Umbilical cord (tissue), 2 donors: ENCODE results near the gene ADGRG7. TPM values are rescaled to one million over a fixed set of nuclear protein-coding genes. Genes with fewer than 3 reads are reported as not detected.
"Not testable (repeated sequence)": the region's sequence is repeated elsewhere in the genome, so short reads cannot be mapped to it uniquely, and the experiment has no call there.

Experiments used
- DNase-seq: peaks from one replicate; pipeline ENCODE4 v3.0.0-alpha.2; 2015; ENCODE audit warnings: low spot score
- total RNA-seq: library from RNA; depleted of rRNA; stranded (reverse); fragments of >200 nt; gene quantifications from one replicate; pipeline ENCODE4 v1.2.3, GENCODE V29; 2014; ENCODE audit warnings: low replicate concordance; ENCODE audit not compliant: insufficient read depth

ADGRG7 gene, protein sequence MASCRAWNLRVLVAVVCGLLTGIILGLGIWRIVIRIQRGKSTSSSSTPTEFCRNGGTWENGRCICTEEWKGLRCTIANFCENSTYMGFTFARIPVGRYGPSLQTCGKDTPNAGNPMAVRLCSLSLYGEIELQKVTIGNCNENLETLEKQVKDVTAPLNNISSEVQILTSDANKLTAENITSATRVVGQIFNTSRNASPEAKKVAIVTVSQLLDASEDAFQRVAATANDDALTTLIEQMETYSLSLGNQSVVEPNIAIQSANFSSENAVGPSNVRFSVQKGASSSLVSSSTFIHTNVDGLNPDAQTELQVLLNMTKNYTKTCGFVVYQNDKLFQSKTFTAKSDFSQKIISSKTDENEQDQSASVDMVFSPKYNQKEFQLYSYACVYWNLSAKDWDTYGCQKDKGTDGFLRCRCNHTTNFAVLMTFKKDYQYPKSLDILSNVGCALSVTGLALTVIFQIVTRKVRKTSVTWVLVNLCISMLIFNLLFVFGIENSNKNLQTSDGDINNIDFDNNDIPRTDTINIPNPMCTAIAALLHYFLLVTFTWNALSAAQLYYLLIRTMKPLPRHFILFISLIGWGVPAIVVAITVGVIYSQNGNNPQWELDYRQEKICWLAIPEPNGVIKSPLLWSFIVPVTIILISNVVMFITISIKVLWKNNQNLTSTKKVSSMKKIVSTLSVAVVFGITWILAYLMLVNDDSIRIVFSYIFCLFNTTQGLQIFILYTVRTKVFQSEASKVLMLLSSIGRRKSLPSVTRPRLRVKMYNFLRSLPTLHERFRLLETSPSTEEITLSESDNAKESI
- total RNA-seq: 2.9 TPM

DNA sequence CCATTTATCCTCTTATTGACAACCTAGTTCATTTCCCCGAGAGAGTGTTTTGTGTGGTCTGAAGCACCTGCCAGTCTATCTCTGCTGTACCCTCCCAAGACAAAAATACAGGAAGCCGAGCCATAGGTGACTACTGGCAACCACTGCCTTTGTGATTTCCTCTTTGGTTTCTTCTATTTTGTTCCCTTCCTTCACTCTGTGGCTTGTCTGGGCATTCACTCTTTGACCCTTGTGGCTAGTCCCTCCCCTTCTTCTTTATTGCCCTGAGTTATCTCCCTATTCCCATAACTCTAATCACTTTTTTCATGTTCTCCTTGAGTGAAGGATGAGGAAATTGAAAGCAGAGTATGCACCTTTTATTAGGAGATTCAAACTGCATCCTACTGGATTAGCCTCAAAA lies at the start of gene ADGRG7:
Gene ADGRG7 (plus strand): TSS at position 297 of the 400 bp plus-strand sequence. CDS start 256 bp downstream, outside the sequence.
- no peak for DNase-seq

DNA sequence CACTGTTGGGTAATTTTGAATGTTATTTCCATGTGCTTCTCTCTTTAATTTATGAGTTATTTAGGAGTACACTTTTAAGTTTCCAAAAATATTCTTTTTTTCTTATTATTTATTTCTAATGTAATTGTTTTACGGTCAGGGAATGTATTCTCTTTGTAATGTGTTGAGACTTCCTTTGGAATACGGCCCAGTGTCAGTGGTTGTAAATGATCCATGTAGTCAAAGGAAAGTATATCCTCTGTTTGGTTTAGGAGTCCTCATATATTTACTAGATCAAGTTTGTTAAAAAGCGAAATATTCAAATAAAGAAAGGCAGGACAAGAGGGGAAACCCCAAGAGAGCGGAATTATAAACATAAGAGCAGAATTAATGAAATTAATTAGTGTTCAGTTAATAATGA lies 49.0 kb upstream of the ADGRG7 start:
- no peak for DNase-seq

DNA sequence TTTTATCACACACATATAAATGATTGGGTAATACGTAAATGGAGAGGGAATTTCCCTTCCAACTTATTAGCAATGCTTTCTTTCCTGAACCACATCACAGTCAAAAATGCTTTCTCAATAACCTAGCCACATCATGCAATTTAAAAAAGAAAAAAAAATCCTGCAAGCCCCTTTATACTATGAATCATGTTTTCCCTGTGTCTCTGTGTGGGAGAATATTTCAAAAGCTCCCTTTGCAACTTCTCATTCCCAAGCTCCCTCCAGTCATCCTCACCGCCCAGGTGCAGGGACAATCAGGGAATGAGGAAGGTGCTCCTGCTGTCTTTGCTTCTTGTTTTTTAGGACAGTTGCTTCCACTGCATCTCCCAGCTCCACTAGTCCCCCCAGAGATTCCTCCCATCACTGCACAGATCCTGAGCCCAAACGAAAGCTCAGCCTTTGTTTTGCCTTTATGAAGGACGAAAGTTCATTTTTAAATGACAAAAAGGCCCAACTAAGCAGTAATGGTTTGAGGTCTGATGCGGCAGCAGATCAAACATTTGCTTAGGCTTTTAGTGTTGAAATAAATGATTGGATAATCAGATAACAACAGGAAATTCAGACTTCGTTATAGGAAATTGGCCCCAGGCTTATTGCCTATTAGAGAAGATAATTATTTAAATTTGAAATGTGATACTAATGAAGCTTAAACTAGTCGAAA lies 47.8 kb upstream of the ADGRG7 start:
- no peak for DNase-seq

DNA sequence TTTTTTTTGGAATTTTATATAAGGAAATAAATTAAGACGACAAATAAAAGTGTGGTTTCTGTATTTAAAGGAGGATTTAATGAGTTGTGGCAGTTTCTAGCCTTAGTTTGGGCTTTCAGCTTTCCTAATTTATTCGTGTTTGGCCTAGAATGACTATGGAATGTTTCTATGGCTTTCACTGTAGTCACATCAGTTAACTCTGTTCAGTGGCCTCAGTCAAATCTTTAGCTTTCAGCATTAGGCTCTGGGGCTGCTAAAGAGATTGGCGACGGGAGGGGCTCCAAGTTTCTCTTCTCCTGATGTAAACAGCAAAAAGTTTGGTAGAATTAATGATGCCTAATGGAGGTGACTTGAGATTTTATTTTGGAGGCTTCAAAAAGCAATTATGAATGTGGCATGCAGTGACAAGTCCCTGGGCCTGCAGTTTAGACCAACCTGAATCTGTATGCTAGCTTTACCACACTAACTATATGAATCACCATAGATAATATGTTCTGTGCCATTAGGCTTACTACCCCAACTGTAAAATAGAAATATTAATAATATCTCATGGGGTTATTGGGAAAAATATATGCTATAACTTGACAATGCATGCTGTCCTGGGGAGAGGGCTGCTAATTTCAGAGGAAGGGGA lies 47.1 kb upstream of the ADGRG7 start:
- DNase-seq: no peak

DNA sequence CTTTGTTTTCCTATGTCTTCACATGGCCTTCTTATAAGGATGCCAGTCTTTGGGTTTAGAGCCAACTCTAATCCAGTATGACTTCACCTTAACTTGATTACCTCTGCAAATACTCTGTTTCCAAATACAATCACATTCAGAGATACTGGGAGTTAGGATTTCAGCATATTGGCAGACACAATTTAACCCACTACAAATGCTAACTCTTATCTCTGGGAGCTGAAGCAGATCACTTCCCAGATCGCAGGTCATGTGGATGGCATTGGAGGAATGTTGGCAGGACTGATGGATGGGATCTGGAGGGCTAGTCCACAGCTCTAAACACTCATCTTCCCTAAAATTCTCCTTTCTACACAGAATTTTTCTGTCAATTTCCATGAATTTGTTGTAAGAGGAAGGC lies 46.2 kb upstream of the ADGRG7 start:
- peak; percentile 24 for DNase-seq

DNA sequence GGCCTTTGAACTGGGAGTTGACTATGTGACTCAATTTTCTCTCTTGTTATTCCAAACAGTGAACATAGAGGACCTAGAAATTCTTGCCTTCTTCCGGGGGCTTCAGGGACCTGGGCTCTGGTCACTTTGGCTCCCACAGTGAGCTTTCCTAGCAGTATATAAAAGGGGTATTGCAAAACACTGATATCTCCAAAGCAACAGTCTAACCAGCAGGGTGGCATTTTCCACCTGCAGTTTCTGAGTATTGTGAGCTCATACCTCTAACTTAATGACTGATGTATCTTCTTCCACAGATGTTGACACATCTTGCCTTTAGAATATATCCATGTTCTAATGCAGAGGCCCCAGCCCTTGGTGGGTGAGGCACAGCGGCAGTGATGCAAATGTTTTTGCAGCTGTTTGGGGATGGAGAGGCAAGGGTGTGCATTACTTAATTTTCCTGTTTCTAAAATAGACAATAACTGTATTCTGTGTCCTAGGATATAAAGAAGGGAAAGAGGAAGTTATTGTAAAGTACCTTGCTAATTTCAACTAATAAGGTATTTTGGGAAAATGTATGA lies 45.7 kb upstream of the ADGRG7 start:
- no peak for DNase-seq

DNA sequence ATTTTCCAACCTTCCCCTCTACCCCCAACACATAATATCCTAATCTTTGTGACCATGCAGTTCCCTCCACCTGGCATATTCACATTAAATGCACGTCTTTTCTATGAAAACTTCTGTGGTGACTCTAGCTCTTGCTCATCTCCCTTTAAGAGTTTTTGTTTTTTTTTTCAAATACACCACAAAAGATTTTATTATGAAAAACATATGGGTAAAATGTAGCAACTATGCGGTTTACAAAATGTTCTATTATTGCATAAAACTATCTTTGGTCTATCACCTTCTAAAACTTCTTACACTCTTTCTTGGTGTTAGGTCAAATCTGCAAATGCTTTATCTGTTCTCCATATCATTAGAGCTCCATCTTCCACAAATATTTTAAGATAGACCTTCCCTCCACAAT lies 38.6 kb upstream of the ADGRG7 start:
- no peak for DNase-seq

DNA sequence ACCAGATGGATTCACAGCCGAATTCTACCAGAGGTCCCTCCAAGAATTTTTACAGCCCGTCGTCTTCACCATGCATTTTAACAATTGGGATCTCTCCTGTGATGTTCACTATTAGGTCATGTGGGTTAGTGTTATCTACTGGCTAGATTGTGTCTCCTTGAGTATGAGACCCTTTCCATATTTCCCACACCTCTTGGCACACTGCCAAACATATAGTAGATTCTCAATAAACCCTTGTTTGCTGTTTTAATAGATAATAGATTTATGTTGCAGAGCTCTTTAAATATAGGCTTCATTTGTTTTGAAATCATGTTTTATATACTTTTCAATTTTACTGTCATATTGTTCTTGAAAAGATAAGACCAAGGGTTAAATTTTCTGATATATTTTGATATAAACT lies 34.9 kb upstream of the ADGRG7 start:
- no peak for DNase-seq

DNA sequence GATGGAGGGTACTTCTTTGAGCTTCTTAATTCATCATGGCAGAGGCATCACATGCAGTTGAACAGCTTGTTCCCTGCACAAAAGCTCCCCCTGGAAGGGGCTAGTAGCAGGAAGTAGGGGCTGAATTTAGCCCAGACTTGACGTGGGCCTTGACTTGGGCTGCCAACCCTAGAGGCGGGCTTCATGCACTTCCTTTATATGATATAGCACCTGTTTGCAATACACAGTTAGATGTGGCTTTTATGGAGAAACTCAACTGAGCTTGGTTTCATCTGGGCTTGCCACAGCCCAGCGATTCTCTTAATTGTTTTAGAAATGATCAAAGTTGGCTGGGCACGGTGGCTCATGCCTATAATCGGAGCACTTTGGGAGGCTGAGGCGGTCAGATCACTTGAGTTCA lies 33.7 kb upstream of the ADGRG7 start:
- DNase-seq: no peak

DNA sequence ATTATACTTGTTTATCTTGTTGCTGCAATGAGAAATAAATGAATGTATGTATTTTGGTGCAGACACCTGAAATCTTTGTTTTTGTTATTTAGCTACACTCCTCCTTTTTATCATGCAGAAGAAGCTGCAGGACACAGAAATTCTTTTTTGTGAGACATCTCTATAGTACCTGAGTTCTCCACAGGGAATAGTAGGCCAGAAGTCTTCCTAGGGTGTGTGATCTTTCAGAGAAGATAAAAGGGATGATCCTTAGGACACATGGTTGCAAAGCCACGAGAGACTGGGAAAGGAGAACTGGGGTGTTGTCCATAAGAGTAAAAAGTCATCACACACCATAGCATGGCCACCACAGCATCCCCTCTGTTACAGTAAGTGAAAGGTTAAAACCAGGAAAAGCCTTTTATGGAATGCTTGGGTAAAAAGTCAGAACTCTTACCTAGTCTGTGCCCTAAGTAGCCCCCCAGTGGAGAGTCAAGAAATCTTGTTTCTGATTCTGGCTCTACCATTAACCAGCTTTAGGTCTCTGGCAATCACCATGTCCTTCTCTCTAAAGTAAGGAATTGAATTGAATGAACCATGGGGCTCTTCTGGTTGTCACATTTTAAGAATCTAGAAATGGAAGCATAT lies 31.9 kb upstream of the ADGRG7 start:
- DNase-seq: no peak

DNA sequence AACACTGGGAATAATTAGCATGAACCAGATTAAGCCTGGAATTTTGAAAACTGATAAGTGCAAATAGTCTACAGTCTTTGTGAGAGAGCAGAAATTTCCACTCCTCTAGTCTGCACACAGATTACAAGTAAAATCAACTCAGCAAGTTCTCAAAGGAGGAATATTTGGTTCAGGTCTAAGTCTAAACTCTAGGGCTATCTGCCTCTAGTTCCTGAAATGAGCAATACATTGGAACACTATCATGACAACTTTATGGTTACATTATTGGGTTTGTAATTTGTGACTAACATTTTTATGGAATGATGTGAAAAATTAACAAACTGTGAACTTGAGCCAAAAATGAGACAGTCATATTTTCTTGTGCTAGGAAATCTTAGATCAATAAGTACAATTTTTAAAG lies 30.8 kb upstream of the ADGRG7 start:
- no peak for DNase-seq

DNA sequence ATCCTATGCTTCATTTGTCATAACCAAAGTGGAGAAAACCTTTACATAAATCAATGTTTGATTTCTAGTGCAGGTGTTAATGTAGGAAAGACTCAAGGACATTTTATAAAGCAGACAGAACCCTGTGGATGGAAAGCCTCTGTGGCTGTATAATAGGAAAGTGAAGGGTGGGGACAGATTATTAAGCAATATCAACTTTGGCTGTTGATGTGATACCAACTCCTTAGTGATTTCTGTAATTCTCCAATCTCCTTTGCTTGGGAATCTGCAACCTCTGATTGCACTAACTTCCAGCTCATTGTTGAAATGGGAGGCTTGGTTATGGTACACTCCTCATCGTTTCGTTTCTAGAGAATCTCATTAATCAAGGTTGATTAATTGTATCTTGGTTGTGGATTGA lies 29.3 kb upstream of the ADGRG7 start:
- DNase-seq: no peak

DNA sequence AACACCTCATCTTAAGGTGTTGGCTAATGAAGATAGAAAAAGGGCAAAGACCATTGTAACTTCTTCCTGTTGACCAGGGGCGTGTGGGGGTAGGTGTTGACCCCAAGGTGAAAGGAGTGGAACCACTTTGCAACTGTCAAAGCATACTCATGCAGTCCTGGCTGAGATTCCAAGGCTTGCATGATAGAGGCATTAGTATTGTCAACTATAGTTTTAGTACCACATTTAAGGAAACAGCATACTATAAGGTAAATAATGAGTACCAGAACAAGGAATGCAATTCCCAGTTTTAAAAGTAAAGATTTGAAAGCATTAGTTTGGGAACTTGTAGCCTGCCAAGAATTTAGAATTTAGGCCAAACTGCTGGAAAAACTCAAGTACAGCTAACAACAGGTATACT lies 27.8 kb upstream of the ADGRG7 start:
- DNase-seq: no peak

DNA sequence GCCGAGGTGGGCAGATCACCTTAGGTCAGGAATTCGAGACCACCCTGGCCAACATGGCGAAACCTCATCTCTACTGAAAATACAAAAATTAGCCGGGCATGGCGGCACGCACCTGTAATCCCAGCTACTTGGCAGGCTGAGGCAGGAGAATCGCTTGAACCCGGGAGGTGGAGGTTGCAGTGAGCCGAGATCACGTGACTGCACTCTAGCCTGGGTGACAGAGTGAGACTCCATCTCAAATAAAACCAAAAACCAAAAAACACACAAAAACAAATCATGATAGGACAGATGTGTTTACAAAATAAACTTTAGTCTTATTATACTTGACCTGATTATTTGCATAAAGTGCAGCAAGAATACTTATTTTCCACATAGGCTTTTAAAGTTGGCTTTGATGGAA lies 27.2 kb upstream of the ADGRG7 start:
- not testable (repeated sequence) for DNase-seq

DNA sequence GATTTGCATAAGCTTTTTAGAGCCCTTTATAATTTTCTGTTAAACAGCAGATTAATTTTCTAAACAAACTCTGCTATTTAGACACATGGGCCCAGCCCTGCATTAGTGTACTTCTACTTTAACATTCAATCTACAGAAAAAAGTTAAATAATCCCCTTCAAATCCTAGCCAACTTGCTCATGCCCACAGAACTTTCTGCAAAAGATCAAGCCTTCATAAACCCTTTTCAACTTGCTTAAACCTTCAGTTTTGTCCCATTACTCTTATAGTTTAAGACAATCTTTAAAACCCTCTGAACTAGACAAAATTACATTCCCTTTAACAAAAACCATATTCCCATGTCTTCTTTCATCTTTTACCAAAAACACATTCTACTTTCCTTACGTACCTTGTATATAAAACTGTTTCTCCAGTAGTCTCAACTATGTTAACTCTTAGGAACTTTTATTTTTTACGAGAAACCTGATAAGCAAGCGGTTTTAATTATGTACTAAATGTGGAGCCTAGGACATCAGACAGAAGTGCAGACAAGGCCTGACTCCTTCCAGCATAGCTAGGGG lies 25.2 kb upstream of the ADGRG7 start:
- peak; percentile 94 for DNase-seq

DNA sequence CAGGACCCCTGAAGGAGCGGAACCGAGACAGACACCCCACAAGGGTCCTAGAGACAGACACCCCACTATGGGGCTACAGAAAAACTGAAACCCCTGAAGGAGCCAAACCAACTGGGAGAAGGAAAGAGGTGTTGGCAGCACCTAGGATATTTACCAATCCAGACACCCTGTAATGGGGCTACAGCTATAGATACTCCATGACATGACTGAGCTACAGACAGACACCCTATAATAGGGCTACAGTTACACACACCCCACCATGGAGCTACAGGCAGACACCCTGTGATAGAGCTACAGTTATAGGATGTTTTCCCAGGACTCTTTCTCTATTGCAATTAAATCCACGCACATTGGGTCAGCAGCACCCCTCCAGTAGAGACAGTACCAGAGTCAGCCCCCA lies 22.6 kb upstream of the ADGRG7 start:
- DNase-seq: no peak

DNA sequence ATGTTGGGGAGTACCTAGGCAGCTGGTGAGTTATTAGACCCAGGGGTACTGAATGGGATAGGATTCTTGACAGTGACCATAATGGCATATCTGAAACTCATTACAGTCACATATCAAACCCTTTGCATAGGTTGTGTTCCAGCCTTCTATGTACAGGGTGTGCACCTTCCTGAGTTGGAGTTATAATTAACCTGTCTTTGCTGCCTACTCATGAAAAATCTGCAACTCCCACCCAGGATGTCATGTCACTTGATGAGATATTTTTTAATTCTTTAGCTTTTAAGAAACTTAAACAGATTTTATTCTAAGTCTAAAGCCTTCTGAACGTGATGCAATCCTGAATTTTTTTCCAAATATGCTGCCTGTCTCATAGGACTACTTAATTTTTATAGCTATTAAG lies 21.1 kb upstream of the ADGRG7 start:
- DNase-seq: no peak

DNA sequence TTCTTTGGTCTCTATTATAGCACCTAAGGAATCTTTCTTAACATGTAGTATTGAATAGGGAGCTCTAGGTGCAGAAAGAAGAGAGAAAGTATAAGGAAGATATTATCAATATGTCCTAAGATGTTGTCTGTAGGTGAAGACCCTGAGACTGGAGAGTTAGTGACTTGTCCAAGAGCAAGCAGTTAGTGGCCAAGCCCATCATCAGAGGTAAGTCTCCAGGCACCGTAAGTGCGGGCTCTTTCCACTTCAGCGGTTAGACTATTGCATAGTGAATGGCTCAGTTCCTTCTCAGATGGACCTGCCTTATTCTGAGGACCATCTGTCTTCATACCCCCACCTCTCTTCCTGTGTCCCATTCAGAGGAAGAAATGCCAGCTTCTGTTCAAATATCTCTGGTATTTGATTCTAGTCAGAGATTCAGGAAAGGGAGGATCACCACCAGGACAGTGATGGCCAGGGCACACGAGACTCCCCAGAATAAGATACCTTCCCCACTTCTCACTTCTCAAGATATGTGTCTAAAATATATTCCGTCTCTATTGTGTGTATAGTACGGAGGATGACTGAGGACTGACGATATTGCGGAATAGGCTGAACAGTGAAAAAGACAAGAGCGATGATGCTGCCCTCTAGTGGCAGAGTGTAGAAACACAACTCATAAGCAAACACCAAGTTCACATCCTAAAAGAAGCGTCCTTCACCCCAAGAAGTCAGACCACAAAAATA lies 19.1 kb upstream of the ADGRG7 start:
- peak; percentile 88 for DNase-seq

DNA sequence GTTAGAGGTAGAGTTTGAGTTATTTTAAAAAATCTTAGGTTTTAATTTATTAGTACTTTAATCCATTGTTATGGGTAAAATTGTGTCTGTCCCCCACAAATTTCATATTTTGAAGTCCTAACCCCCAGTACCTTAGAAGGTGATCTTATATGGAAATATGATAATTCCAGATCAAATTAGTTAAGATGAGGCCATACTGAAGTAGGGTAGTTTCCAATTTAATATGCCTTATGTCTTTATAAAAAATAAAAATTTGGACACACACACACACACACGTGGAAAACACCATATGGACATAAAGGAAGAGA lies 18.6 kb upstream of the ADGRG7 start:
- no peak for DNase-seq

DNA sequence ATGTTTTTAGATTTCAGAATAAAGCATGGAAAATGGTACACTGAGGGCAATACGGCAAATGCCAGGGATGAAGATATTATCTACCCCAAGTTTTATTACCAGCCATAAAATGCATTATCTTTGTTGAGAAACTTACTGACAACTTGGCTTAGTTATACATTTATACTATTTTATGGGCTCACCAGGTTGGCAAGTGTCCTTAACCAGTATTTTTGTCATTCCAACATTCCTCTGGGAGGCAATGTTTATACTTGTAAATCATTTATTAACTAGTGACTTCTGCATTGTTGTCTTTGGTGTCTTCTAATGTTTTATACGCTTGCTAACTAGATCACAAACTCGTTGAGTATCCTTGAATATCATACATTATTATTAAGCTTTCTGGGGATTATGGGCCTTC lies 18.0 kb upstream of the ADGRG7 start:
- peak; percentile 42 for DNase-seq
